AG09319 (cell line): ENCODE results near the gene SRRT.

ENCODE experiments used
- DNase-seq: peaks from one replicate; pipeline ENCODE4 v3.0.0-alpha.2; 2010; ENCODE audit warnings: low read depth; ENCODE audit errors: extremely low read depth
- CTCF ChIP-seq: IDR thresholded peaks from 2 replicates; pipeline ENCODE4 v1.5.1; 2011; ENCODE audit warnings: low read depth, mild to moderate bottlenecking, inconsistent platforms, low read length, moderate library complexity

Gene SRRT

GRCh38 chr7:100884736-100885439, 10.0 kb downstream of the SRRT start:
- DNase-seq: no peak
- TF ChIP-seq CTCF: no peak

GRCh38 chr7:100885440-100886141, 10.7 kb downstream of the SRRT start:
- no peak for DNase-seq
- TF ChIP-seq CTCF: no peak

GRCh38 chr7:100886142-100886935, 11.4 kb downstream of the SRRT start:
- no peak for DNase-seq
- TF ChIP-seq CTCF: no peak

- no peak for DNase-seq
- no peak for TF ChIP-seq CTCF
Observed at GRCh38 chr7:100886936-100887515, 12.1 kb downstream of the SRRT start.

GRCh38 chr7:100887516-100888290, 12.8 kb downstream of the SRRT start:
- DNase-seq: no peak
- no peak for TF ChIP-seq CTCF

- no peak for DNase-seq
- TF ChIP-seq CTCF: no peak
Observed at GRCh38 chr7:100888291-100888987, 13.5 kb downstream of the SRRT start.
